GM12874 (cell line): ENCODE results near the gene HPSE2.

Source experiments
- CTCF ChIP-seq: IDR thresholded peaks from 2 replicates; pipeline ENCODE4 v1.5.1; 2011; ENCODE audit warnings: low read depth, mild to moderate bottlenecking, control low read depth, low read length, moderate library complexity; ENCODE audit not compliant: insufficient read depth

The HPSE2 gene

DNA sequence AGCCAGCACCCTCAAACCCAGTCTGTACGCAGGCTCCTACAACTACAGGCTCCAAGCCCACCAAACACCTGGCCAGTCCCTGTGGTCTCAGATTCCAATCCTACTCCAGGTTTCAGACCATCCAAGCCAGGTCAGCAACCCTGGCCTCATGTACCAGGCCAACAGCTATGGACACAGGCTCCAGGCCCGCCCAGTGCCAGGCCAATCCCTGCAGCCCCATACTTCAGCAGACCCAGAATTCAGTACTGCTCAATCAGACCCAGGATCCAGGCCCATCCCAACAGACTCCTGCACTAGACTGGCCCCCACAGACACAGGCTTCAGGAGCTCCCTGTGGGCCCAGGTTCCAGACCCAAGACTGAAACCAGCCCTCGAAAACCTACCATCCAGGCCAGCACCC, 32.3 kb downstream of the HPSE2 start:
- TF ChIP-seq CTCF, result no peak

DNA sequence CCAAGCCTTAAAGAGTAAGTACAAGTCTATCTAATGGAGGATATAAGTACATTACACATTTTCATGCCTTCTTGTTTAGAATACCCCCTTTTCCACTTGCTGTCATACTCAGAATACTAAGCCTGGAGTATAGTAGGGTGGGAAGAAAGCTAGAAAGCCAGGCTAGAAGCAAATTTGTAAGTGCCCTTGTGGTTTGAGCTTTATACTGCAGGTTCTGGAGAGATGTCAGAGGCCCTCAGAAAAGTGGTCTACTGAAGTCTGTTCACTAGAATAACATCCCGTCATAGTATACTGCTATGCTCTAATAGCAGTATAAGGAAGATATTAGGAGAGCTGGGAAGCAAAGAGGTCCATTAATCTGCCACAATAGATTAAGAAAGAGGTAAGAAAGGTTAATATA, 62.7 kb downstream of the HPSE2 start:
- no peak for TF ChIP-seq CTCF

- TF ChIP-seq CTCF, result peak; percentile 20; the same call in 1 of the 2 replicates
Observed at GRCh38 chr10:99172128-99172738, 63.4 kb downstream of the HPSE2 start.

DNA sequence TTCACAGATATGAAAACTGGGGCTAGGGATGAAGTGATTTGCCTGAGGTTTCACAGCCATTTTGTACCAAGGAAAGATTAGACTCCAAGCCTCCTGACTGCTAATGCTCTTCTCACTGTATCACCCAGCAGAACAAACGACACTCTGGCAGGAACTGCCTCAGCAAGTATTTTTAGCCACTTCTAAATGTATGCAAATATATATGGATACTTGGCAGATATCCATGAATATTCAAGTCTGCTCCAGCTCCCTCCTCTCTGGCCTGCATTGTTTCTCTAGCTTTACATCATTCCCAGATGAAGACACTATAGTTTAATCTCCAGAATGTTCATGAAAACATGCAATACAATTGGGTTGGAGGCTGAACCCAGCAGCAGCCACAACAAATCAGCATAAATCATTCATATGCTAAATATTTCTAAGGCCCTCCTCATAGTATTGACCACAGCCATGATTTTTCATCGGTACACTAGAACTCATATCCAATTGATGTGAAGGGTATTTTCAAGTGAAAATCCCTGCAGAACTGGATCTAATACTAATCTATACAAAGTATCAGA, 65.5 kb downstream of the HPSE2 start:
- no peak for TF ChIP-seq CTCF

- no peak for TF ChIP-seq CTCF
Observed at GRCh38 chr10:99161165-99161564, 74.5 kb downstream of the HPSE2 start.

DNA sequence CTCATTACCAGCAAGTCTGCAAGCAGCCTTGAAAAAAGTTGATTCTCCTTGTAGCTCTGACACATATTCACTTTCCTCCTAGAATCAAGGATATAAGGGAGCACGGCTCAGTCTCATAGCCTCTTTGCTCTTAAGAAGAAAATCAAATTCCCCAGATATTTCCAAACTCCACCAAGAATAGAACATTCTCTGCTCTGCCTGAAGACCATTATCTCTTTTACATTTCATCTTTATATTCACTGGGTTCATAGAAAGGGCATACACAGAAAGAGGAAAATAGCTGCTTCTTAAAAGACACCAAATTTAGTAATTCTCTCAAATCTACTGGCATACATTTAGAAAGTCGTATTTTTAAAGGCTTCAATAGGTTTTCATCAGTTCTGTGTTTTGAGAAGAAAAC, 92.0 kb downstream of the HPSE2 start:
- no peak for TF ChIP-seq CTCF

- TF ChIP-seq CTCF, result no peak
Observed at GRCh38 chr10:99143011-99143410, 92.6 kb downstream of the HPSE2 start.
